ENCODE data around the gene CNTNAP2. TPM values are rescaled to one million over a fixed set of nuclear protein-coding genes. Genes with fewer than 3 reads are reported as not detected.

The CNTNAP2 gene
- total and polyA plus RNA-seq, 7 experiments from 2014 or later, result 0.02 to 0.48 (median 0.24) TPM; not detected in 2

DNA sequence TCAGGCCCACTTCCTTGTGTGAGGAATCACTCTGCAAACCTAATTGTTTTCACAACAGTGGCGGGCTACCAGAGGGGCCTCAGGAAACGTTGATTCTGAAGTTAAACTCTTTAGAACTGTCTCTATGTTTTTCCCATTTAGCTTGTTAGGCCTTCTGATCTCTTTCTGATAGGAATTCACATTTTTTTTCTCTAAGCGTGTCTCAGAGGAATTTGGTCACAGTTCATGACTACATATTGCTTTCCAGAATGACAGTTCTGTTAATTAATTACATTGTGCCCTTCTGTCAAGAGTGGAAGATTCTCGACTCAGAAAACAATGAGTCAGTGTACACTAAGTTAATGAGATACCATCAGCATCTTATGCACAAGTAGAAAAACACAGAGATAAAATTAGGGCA, 2004.8 kb downstream of the CNTNAP2 start:
- H3K36me3 ChIP-seq (ENCODE audit: control insufficient read depth in 2 of 3, insufficient read depth in 3 of 3, low read length in 3 of 3), result no peaks in the 10 kb centered on the region
- no peak overlapping the region for H3K27ac ChIP-seq (ENCODE audit: low read depth, low read length)
- peaks cover 0 to 16% (median 3%) of the 10 kb centered on the region in 11 donors for H3K9me3 Mint-ChIP-seq
- ATAC-seq (no peak), DNase-seq (no peak)
- intact Hi-C loops (cut with micrococcal nuclease), result no loop called here
- ChIA-PET CTCF (no interaction called here), POLR2A (no interaction called here)
- no peaks in the 10 kb centered on the region for H3K36me3 Mint-ChIP-seq
- H3K4me3 ChIP-seq (ENCODE audit: low read length), result no peak overlapping the region
- H3K27ac Mint-ChIP-seq, result no peak overlapping the region
- H3K27me3 ChIP-seq (ENCODE audit: control insufficient read depth in 2 of 2, insufficient read depth in 2 of 2, low read length in 2 of 2), result no peaks in the 10 kb centered on the region
- no peaks in the 10 kb centered on the region for H3K4me1 ChIP-seq (ENCODE audit: control insufficient read depth in 2 of 2, insufficient read depth in 2 of 2, low read length in 2 of 2)
- no peak overlapping the region for H3K4me3 Mint-ChIP-seq
- H3K4me1 Mint-ChIP-seq, result peaks cover 0 to under 1% (median 0%) of the 10 kb centered on the region in 7 donors
- no peaks in the 10 kb centered on the region for H3K9me3 ChIP-seq (ENCODE audit: control insufficient read depth in 2 of 3, low read length in 3 of 3)
- peaks cover 0 to 17% (median 8%) of the 10 kb centered on the region in 5 donors for H3K27me3 Mint-ChIP-seq

- Mint-ChIP-seq H3K27me3 (peaks cover 0 to 22% (median 8%) of the 10 kb centered on the region in 5 donors), H3K36me3 (no peaks in the 10 kb centered on the region), H3K4me3 (no peak overlapping the region), H3K27ac (no peak overlapping the region), H3K4me1 (no peaks in the 10 kb centered on the region), H3K9me3 (peaks cover 0 to 19% (median 4%) of the 10 kb centered on the region in 11 donors)
- ATAC-seq (no peak), DNase-seq (no peak)
- Histone ChIP-seq H3K4me3 (ENCODE audit: low read length) (no peak overlapping the region), H3K27ac (ENCODE audit: low read depth, low read length) (no peak overlapping the region), H3K9me3 (ENCODE audit: control insufficient read depth in 2 of 3, low read length in 3 of 3) (no peaks in the 10 kb centered on the region), H3K4me1 (ENCODE audit: control insufficient read depth in 2 of 2, insufficient read depth in 2 of 2, low read length in 2 of 2) (no peaks in the 10 kb centered on the region), H3K36me3 (ENCODE audit: control insufficient read depth in 2 of 3, insufficient read depth in 3 of 3, low read length in 3 of 3) (no peaks in the 10 kb centered on the region), H3K27me3 (ENCODE audit: control insufficient read depth in 2 of 2, insufficient read depth in 2 of 2, low read length in 2 of 2) (no peaks in the 10 kb centered on the region)
- CTCF ChIA-PET, result no interaction called here
- intact Hi-C loops (cut with micrococcal nuclease), result no loop called here
- POLR2A ChIA-PET, result no interaction called here
Measured at GRCh38 chr7:148121847-148122246, 2005.2 kb downstream of the CNTNAP2 start.

DNA sequence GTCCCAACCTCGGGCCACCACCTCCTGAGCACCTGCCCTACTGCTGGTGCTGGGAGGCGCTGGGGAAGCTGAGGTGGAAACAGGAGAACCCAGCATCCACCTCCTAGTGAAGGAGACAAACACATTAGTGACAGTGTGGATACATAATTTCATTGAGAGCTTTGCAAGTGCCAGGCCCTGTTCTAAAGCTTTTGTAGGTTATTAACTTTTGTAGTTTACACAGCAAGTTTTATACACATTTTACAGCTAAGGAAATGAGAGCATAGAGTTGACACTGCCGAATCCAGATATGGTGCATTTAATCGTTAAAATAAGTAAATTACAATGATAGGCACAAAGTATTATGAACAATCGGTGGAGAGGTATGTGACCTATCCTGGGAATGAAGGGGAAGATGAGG, 2007.9 kb downstream of the CNTNAP2 start:
- no peak overlapping the region for H3K4me3 Mint-ChIP-seq

GRCh38 chr7:148127374-148127773, 2010.8 kb downstream of the CNTNAP2 start:
- intact Hi-C loops (cut with micrococcal nuclease), result no loop called here
- H3K9me3 ChIP-seq (ENCODE audit: control insufficient read depth in 2 of 3, low read length in 3 of 3), result no peaks in the 10 kb centered on the region
- Mint-ChIP-seq H3K4me1 (no peaks in the 10 kb centered on the region), H3K27me3 (peaks cover 0 to 10% (median 4%) of the 10 kb centered on the region in 5 donors), H3K36me3 (no peaks in the 10 kb centered on the region), H3K4me3 (no peak overlapping the region), H3K9me3 (peaks cover 0 to 19% (median 3%) of the 10 kb centered on the region in 11 donors), H3K27ac (no peak overlapping the region)
- no peaks in the 10 kb centered on the region for H3K36me3 ChIP-seq (ENCODE audit: control insufficient read depth in 2 of 3, insufficient read depth in 3 of 3, low read length in 3 of 3)
- H3K4me1 ChIP-seq (ENCODE audit: control insufficient read depth in 2 of 2, insufficient read depth in 2 of 2, low read length in 2 of 2), result no peaks in the 10 kb centered on the region
- ATAC-seq (no peak), DNase-seq (no peak)
- no peak overlapping the region for H3K27ac ChIP-seq (ENCODE audit: low read depth, low read length)
- H3K4me3 ChIP-seq (ENCODE audit: low read length), result no peak overlapping the region
- CTCF ChIA-PET, result no interaction called here
- POLR2A ChIA-PET, result no interaction called here
- no peaks in the 10 kb centered on the region for H3K27me3 ChIP-seq (ENCODE audit: control insufficient read depth in 2 of 2, insufficient read depth in 2 of 2, low read length in 2 of 2)

More for the DNA sequence above, 2007.9 kb downstream of the CNTNAP2 start:
- no peaks in the 10 kb centered on the region for H3K9me3 ChIP-seq (ENCODE audit: control insufficient read depth in 2 of 3, low read length in 3 of 3)
- Mint-ChIP-seq H3K36me3 (no peaks in the 10 kb centered on the region), H3K27ac (no peak overlapping the region), H3K4me1 (no peaks in the 10 kb centered on the region), H3K27me3 (peaks cover 0 to 15% (median 8%) of the 10 kb centered on the region in 5 donors), H3K9me3 (peaks cover 0 to 19% (median 3%) of the 10 kb centered on the region in 11 donors)
- DNase-seq (no peak), ATAC-seq (no peak)
- no peak overlapping the region for H3K4me3 ChIP-seq (ENCODE audit: low read length)
- CTCF ChIA-PET, result no interaction called here
- no peaks in the 10 kb centered on the region for H3K36me3 ChIP-seq (ENCODE audit: control insufficient read depth in 2 of 3, insufficient read depth in 3 of 3, low read length in 3 of 3)
- H3K27ac ChIP-seq (ENCODE audit: low read depth, low read length), result no peak overlapping the region
- POLR2A ChIA-PET, result no interaction called here
- no peaks in the 10 kb centered on the region for H3K4me1 ChIP-seq (ENCODE audit: control insufficient read depth in 2 of 2, insufficient read depth in 2 of 2, low read length in 2 of 2)
- H3K27me3 ChIP-seq (ENCODE audit: control insufficient read depth in 2 of 2, insufficient read depth in 2 of 2, low read length in 2 of 2), result no peaks in the 10 kb centered on the region
- intact Hi-C loops (cut with micrococcal nuclease), result no loop called here

GRCh38 chr7:148129023-148129422, 2012.4 kb downstream of the CNTNAP2 start:
- no peak for DNase-seq
- H3K4me3 ChIP-seq (ENCODE audit: low read length), result no peak overlapping the region
- Mint-ChIP-seq H3K4me1 (no peaks in the 10 kb centered on the region), H3K36me3 (no peaks in the 10 kb centered on the region), H3K9me3 (peaks cover 0 to 12% (median 3%) of the 10 kb centered on the region in 11 donors), H3K4me3 (no peak overlapping the region), H3K27me3 (peaks cover 0 to 18% (median 10%) of the 10 kb centered on the region in 5 donors), H3K27ac (no peak overlapping the region)
- no peaks in the 10 kb centered on the region for H3K4me1 ChIP-seq (ENCODE audit: control insufficient read depth in 2 of 2, insufficient read depth in 2 of 2, low read length in 2 of 2)
- ChIA-PET POLR2A (no interaction called here), CTCF (no interaction called here)
- no peak overlapping the region for H3K27ac ChIP-seq (ENCODE audit: low read depth, low read length)
- no peaks in the 10 kb centered on the region for H3K36me3 ChIP-seq (ENCODE audit: control insufficient read depth in 2 of 3, insufficient read depth in 3 of 3, low read length in 3 of 3)
- ATAC-seq, result no peak
- intact Hi-C loops (cut with micrococcal nuclease), result no loop called here
- H3K9me3 ChIP-seq (ENCODE audit: control insufficient read depth in 2 of 3, low read length in 3 of 3), result no peaks in the 10 kb centered on the region
- no peaks in the 10 kb centered on the region for H3K27me3 ChIP-seq (ENCODE audit: control insufficient read depth in 2 of 2, insufficient read depth in 2 of 2, low read length in 2 of 2)

DNA sequence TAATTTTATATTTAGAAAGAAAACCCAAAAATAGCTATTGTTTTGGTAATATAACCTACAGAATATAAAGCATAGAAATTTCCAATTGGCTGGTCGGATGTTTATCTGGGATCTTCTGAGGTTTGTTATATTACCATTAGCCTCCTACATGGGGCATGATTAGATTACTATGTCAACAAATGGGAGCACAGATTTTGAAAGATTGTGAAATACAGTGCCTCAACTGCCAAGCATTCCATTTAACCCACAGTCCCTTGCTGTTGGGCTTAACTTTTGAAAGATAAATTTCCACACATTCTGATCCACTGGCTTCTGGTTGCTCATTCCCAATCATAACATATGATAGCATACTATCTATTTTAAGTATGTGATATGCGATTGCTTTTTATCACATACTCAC, 2018.5 kb downstream of the CNTNAP2 start:
- H3K27me3 Mint-ChIP-seq, result peaks cover 0 to 15% (median 8%) of the 10 kb centered on the region in 5 donors
- Histone ChIP-seq H3K36me3 (ENCODE audit: control insufficient read depth in 2 of 3, insufficient read depth in 3 of 3, low read length in 3 of 3) (no peaks in the 10 kb centered on the region), H3K9me3 (ENCODE audit: control insufficient read depth in 2 of 3, low read length in 3 of 3) (no peaks in the 10 kb centered on the region), H3K27ac (ENCODE audit: low read depth, low read length) (no peak overlapping the region), H3K4me1 (ENCODE audit: control insufficient read depth in 2 of 2, insufficient read depth in 2 of 2, low read length in 2 of 2) (no peaks in the 10 kb centered on the region), H3K4me3 (ENCODE audit: low read length) (no peak overlapping the region), H3K27me3 (ENCODE audit: control insufficient read depth in 2 of 2, insufficient read depth in 2 of 2, low read length in 2 of 2) (no peaks in the 10 kb centered on the region)
- DNase-seq (no peak), ATAC-seq (no peak)
- CTCF ChIA-PET, result no interaction called here
- peaks cover 0 to 4% (median 0%) of the 10 kb centered on the region in 11 donors for H3K9me3 Mint-ChIP-seq
- POLR2A ChIA-PET, result no interaction called here
- H3K4me3 Mint-ChIP-seq, result no peak overlapping the region
- H3K4me1 Mint-ChIP-seq, result peaks cover 0 to 2% (median 0%) of the 10 kb centered on the region in 7 donors
- intact Hi-C loops (cut with micrococcal nuclease), result no loop called here
- no peaks in the 10 kb centered on the region for H3K36me3 Mint-ChIP-seq
- no peak overlapping the region for H3K27ac Mint-ChIP-seq

DNA sequence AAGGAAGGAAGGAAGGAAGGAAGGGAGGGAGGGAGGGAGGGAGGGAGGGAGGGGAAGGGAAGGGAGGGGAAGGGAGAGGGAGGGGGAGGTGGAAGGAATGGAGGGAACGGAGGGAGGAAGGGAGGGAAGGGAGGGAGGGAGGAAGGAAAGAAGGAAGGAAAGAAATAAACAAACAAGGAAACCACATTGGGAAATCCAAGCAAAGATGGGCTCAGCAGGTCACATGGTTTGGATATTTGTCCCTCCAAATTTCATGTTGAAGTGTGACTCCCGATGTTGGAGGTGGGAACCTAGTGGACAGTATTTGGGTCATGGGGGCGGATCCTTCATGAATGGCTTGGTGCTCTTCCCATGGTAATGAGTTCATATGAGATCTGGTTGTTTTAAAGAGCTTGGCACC, 2019.4 kb downstream of the CNTNAP2 start:
- Mint-ChIP-seq H3K4me1 (peaks cover 0 to 2% (median 0%) of the 10 kb centered on the region in 7 donors), H3K27me3 (peaks cover 0 to 15% (median 8%) of the 10 kb centered on the region in 5 donors)
- no peak overlapping the region for H3K4me3 ChIP-seq (ENCODE audit: low read length)

More for the DNA sequence above, 2019.4 kb downstream of the CNTNAP2 start:
- Histone ChIP-seq H3K4me1 (ENCODE audit: control insufficient read depth in 2 of 2, insufficient read depth in 2 of 2, low read length in 2 of 2) (no peaks in the 10 kb centered on the region), H3K27ac (ENCODE audit: low read depth, low read length) (no peak overlapping the region), H3K27me3 (ENCODE audit: control insufficient read depth in 2 of 2, insufficient read depth in 2 of 2, low read length in 2 of 2) (no peaks in the 10 kb centered on the region), H3K36me3 (ENCODE audit: control insufficient read depth in 2 of 3, insufficient read depth in 3 of 3, low read length in 3 of 3) (no peaks in the 10 kb centered on the region), H3K9me3 (ENCODE audit: control insufficient read depth in 2 of 3, low read length in 3 of 3) (no peaks in the 10 kb centered on the region)
- intact Hi-C loops (cut with micrococcal nuclease), result no loop called here
- Mint-ChIP-seq H3K9me3 (peaks cover 0 to 5% (median 0%) of the 10 kb centered on the region in 11 donors), H3K4me3 (no peak overlapping the region), H3K36me3 (no peaks in the 10 kb centered on the region), H3K27ac (no peak overlapping the region)
- DNase-seq (no peak), ATAC-seq (no peak)
- ChIA-PET CTCF (no interaction called here), POLR2A (no interaction called here)
